Prostate gland (tissue), 2 donors: Measurements from ENCODE around the gene PUSL1. TPM values are rescaled to one million over a fixed set of nuclear protein-coding genes. Genes with fewer than 3 reads are reported as not detected.

Source experiments
- DNase-seq: peaks from one replicate; pipeline ENCODE4 v3.0.0-alpha.2; 2019; ENCODE audit warnings: low spot score
- H3K27ac ChIP-seq, 2 donors: fragments of 200-600 bp; sonication (generic); 2 replicates each; pipeline ENCODE4 v1.5.1; 2017 to 2019
- H3K27me3 ChIP-seq: fragments of 200-600 bp; sonication (generic); replicated peaks from 2 replicates; pipeline ENCODE4 v1.5.1; 2019; ENCODE audit not compliant: insufficient read depth
- H3K36me3 ChIP-seq, 2 donors: fragments of 200-600 bp; sonication (generic); 1 replicate in 1 of 2; 2 replicates in 1 of 2; pipeline versions ENCODE4 v1.5.1 to v1.8.1; 2017 to 2019
- H3K4me1 ChIP-seq: fragments of 200-600 bp; sonication (generic); replicated peaks from 2 replicates; pipeline ENCODE4 v1.5.1; 2019
- H3K4me3 ChIP-seq, 2 donors: fragments of 200-600 bp; sonication (generic); 2 replicates each; pipeline ENCODE4 v1.5.1; 2017 to 2019
- H3K9me3 ChIP-seq: fragments of 200-600 bp; sonication (generic); 2 replicates; pipeline ENCODE4 v1.5.1; 2017
- CTCF ChIP-seq, 4 experiments: fragments of 200-600 bp in 2 of 4; fragments of 450-650 bp in 2 of 4; sonication (generic) in 2 of 4; IDR thresholded peaks; 1 replicate in 3 of 4; 2 replicates in 1 of 4; pipeline ENCODE4 v1.5.1; 2016 to 2019; ENCODE audit warnings: antibody characterized with exemption in 4 of 4, mild to moderate bottlenecking in 2 of 4, moderate library complexity in 2 of 4
- POLR2A ChIP-seq: fragments of 450-650 bp; IDR thresholded peaks from one replicate; pipeline ENCODE4 v1.6.1; 2016; ENCODE audit warnings: antibody characterized with exemption, mild to moderate bottlenecking
- POLR2AphosphoS5 ChIP-seq: sonication (generic); formaldehyde crosslinking; IDR thresholded peaks from one replicate; pipeline ENCODE4 v1.6.1; 2017; ENCODE audit warnings: antibody characterized with exemption
- WGBS: methylation state at CpG from one replicate; pipeline ENCODE4 v1.1.5; 2018; 5-methylcytosine and 5-hydroxymethylcytosine counted together
- intact Hi-C: fragments of 100-400 bp; cut with DNase I; formaldehyde crosslinking; loops from one replicate; pipeline ENCODE4 v1.14.2; 2022
- total RNA-seq, 2 donors: library from RNA; depleted of rRNA; stranded (reverse); fragments of >200 nt; gene quantifications; one replicate each; pipeline ENCODE4 v1.1.0, GENCODE V29; 2016

Gene PUSL1
- total RNA-seq, 2 donors from 2014 or later = 30.6 to 36.9 TPM

GRCh38 chr1:1352786-1353388, 44.5 kb downstream of the PUSL1 start:
- WGBS = 44% methylated on average over 3 of the region's 5 CpGs
- H3K4me3 ChIP-seq = no peak overlapping the region
- no peak for DNase-seq

GRCh38 chr1:1353389-1354151, 45.2 kb downstream of the PUSL1 start:
- H3K27ac ChIP-seq = no peak overlapping the region
- 46% methylated on average over 28 of the region's 28 CpGs for WGBS
- no peak for DNase-seq
- intact Hi-C loops = no loop called here
- H3K27me3 ChIP-seq = no peaks in the 10 kb centered on the region
- H3K9me3 ChIP-seq = no peaks in the 10 kb centered on the region
- no peaks in the 10 kb centered on the region for H3K4me1 ChIP-seq
- TF ChIP-seq POLR2AphosphoS5 (no peak), POLR2A (no peak), CTCF (IDR thresholded peaks at IDR 0.05) (no peak)
- no peak overlapping the region for H3K4me3 ChIP-seq
- H3K36me3 ChIP-seq = no peaks in the 10 kb centered on the region

More at GRCh38 chr1:1352786-1353388, 44.5 kb downstream of the PUSL1 start:
- intact Hi-C loops = no loop called here
- Histone ChIP-seq H3K4me1 (no peaks in the 10 kb centered on the region), H3K36me3 (no peaks in the 10 kb centered on the region), H3K27me3 (no peaks in the 10 kb centered on the region), H3K27ac (no peak overlapping the region), H3K9me3 (no peaks in the 10 kb centered on the region)
- TF ChIP-seq CTCF (IDR thresholded peaks at IDR 0.05) = no peak
- TF ChIP-seq POLR2AphosphoS5 = no peak
- no peak for TF ChIP-seq POLR2A

- H3K27ac ChIP-seq = no peak overlapping the region
These were observed 46.2 kb downstream of the PUSL1 start for GRCh38 chr1:1354271-1355247.

GRCh38 chr1:1355416-1355815, 47.0 kb downstream of the PUSL1 start:
- WGBS = under 1% methylated on average over 15 of the region's 52 CpGs
- no peak for DNase-seq
- Histone ChIP-seq H3K27ac (no peak overlapping the region), H3K4me1 (no peaks in the 10 kb centered on the region), H3K36me3 (no peaks in the 10 kb centered on the region), H3K4me3 (peak overlapping the region; percentile 8 to 16), H3K9me3 (no peaks in the 10 kb centered on the region), H3K27me3 (no peaks in the 10 kb centered on the region)
- intact Hi-C loops = no loop called here
- no peak for TF ChIP-seq POLR2AphosphoS5

More at GRCh38 chr1:1354271-1355247, 46.2 kb downstream of the PUSL1 start:
- intact Hi-C loops = no loop called here
- Histone ChIP-seq H3K27me3 (no peaks in the 10 kb centered on the region), H3K9me3 (no peaks in the 10 kb centered on the region), H3K4me1 (no peaks in the 10 kb centered on the region), H3K36me3 (no peaks in the 10 kb centered on the region), H3K4me3 (no peak overlapping the region)
- DNase-seq = no peak
- 59% methylated on average over 59 of the region's 116 CpGs for WGBS
- TF ChIP-seq POLR2AphosphoS5 (no peak), POLR2A (no peak), CTCF (IDR thresholded peaks at IDR 0.05) (no peak)
